Gastrocnemius medialis (tissue), 4 donors: Measurements from ENCODE around the gene HIC1. TPM values are rescaled to one million over a fixed set of nuclear protein-coding genes. Genes with fewer than 3 reads are reported as not detected.

Source experiments
- ATAC-seq, 2 donors: fragments of 150-250 bp; one replicate each; pipeline ENCODE4 v1.9.1; 2016
- DNase-seq, 2 donors: peaks; one replicate each; pipeline ENCODE4 v3.0.0-alpha.2; 2019
- H3K27ac ChIP-seq, 4 donors: fragments of 200-600 bp; sonication (generic); 1 replicate in 1 of 4; 2 replicates in 3 of 4; pipeline ENCODE4 v1.5.1; 2016 to 2018; ENCODE audit warnings: mild to moderate bottlenecking in 2 of 4, moderate library complexity in 1 of 4
- H3K27me3 ChIP-seq, 3 donors: fragments of 200-600 bp; sonication (generic) in 2 of 3; 1 replicate in 1 of 3; 2 replicates in 2 of 3; pipeline versions ENCODE4 v1.5.1 to v1.6.0; 2016 to 2019; ENCODE audit warnings: mild to moderate bottlenecking in 1 of 3, moderate library complexity in 1 of 3
- H3K36me3 ChIP-seq, 2 donors: fragments of 200-600 bp; sonication (generic) in 1 of 2; one replicate each; pipeline ENCODE4 v1.5.1; 2017 to 2018
- H3K4me1 ChIP-seq, 2 donors: fragments of 200-600 bp; sonication (generic) in 1 of 2; one replicate each; pipeline ENCODE4 v1.5.1; 2016 to 2017; ENCODE audit warnings: mild to moderate bottlenecking in 2 of 2
- H3K4me3 ChIP-seq, 4 donors: fragments of 200-600 bp; sonication (generic) in 3 of 4; 1 replicate in 1 of 4; 2 replicates in 3 of 4; pipeline ENCODE4 v1.5.1; 2016 to 2019; ENCODE audit warnings: mild to moderate bottlenecking in 2 of 4
- H3K9me3 ChIP-seq, 3 donors: fragments of 200-600 bp; sonication (generic) in 2 of 3; 1 replicate in 1 of 3; 2 replicates in 2 of 3; pipeline ENCODE4 v1.5.1; 2016 to 2019
- POLR2A ChIP-seq, 2 donors: fragments of 450-650 bp; IDR thresholded peaks; one replicate each; pipeline ENCODE4 v1.6.1; 2017; ENCODE audit warnings: antibody characterized with exemption in 2 of 2, mild to moderate bottlenecking in 2 of 2, moderate library complexity in 2 of 2
- in situ Hi-C, 4 donors: fragments of 200-750 bp; cut with MboI; loops; one replicate each; pipeline versions ENCODE4 v1.15.0 to v1.8.0; 2017; ENCODE audit warnings: low sequenced_read_pairs in 4 of 4
- intact Hi-C: fragments of 100-400 bp; cut with DNase I; formaldehyde crosslinking; loops from one replicate; pipeline ENCODE4 v1.15.1; 2023; ENCODE audit warnings: low total_unique reads
- total RNA-seq, 4 donors: library from RNA; depleted of rRNA; stranded (reverse); fragments of >200 nt; gene quantifications; one replicate each; pipeline versions ENCODE4 v1.1.0 to v1.2.3, GENCODE V29; 2016
- TF ChIP-seq, protein P1 (sequence below), 5 experiments: fragments of 450-650 bp in 3 of 5; fragments of 200-600 bp in 2 of 5; sonication (generic) in 2 of 5; IDR thresholded peaks in 4 of 5; conservative IDR thresholded peaks in 1 of 5; 1 replicate in 4 of 5; 2 replicates in 1 of 5; pipeline ENCODE4 v1.5.1; 2016 to 2019; ENCODE audit warnings: antibody characterized with exemption in 5 of 5, mild to moderate bottlenecking in 3 of 5, moderate library complexity in 3 of 5

The HIC1 gene
- total RNA-seq, 4 donors from 2014 or later: 4.6 to 9.6 (median 6.9) TPM

- in situ Hi-C loops: no loop called here
- TF ChIP-seq, protein P1, sequence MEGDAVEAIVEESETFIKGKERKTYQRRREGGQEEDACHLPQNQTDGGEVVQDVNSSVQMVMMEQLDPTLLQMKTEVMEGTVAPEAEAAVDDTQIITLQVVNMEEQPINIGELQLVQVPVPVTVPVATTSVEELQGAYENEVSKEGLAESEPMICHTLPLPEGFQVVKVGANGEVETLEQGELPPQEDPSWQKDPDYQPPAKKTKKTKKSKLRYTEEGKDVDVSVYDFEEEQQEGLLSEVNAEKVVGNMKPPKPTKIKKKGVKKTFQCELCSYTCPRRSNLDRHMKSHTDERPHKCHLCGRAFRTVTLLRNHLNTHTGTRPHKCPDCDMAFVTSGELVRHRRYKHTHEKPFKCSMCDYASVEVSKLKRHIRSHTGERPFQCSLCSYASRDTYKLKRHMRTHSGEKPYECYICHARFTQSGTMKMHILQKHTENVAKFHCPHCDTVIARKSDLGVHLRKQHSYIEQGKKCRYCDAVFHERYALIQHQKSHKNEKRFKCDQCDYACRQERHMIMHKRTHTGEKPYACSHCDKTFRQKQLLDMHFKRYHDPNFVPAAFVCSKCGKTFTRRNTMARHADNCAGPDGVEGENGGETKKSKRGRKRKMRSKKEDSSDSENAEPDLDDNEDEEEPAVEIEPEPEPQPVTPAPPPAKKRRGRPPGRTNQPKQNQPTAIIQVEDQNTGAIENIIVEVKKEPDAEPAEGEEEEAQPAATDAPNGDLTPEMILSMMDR (IDR thresholded peaks at IDR 0.05 in 4 of 5, conservative IDR thresholded peaks at IDR 0.05 in 1 of 5): no peak
- no peak for TF ChIP-seq POLR2A (IDR thresholded peaks at IDR 0.05)
- DNase-seq: no peak
- Histone ChIP-seq H3K4me3 (peak overlapping the region; percentile 18 to 36 (median 34)), H3K27ac (peak overlapping the region; percentile 76 to 85 (median 80)), H3K27me3 (no peaks in the 10 kb centered on the region), H3K4me1 (peaks cover 67 to 68% of the 10 kb centered on the region in 2 donors), H3K36me3 (no peaks in the 10 kb centered on the region), H3K9me3 (no peaks in the 10 kb centered on the region)
- intact Hi-C loops: loop anchor here (10.0 kb wide), 1 partner anchor 86 kb away; no protein-coding TSS in a partner anchor
- no peak for ATAC-seq
Observed at GRCh38 chr17:2089021-2089422, 34.1 kb downstream of the HIC1 start.

DNA sequence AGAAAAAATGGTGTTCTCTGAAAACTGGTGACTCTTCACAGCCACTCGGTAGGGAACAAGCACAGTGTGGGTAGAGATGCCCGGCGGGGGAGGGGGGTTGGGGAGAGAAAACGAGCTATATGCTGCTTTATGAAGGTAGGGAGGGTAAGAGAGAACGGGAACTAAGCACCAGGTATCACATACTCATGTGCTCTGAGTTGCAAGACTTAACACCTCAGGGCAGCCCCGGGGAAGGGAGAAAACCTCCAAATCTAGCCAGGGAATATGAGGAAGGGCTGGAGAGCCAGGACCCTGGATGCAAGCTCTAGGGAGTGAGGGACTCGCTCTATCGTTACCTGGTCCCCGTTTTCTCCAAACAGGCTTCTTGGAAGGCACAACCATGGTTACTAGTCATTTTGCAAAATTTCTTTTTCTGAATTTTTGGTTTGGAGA, 35.3 kb downstream of the HIC1 start:
- H3K4me3 ChIP-seq: no peak overlapping the region
- H3K27me3 ChIP-seq: no peaks in the 10 kb centered on the region
- no peaks in the 10 kb centered on the region for H3K9me3 ChIP-seq
- peaks cover 57 to 61% of the 10 kb centered on the region in 2 donors for H3K4me1 ChIP-seq
- H3K36me3 ChIP-seq: no peaks in the 10 kb centered on the region
- H3K27ac ChIP-seq: peak overlapping the region; percentile 76 to 85 (median 80)
- no peak for TF ChIP-seq POLR2A (IDR thresholded peaks at IDR 0.05)
- TF ChIP-seq, protein P1 (IDR thresholded peaks at IDR 0.05 in 4 of 5, conservative IDR thresholded peaks at IDR 0.05 in 1 of 5): no peak
- in situ Hi-C loops (no loop called here), intact Hi-C loops (loop anchor here (5.0 kb wide), 1 partner anchor 33 kb away; the partner anchor contains the start of gene HIC1)
- no peak for DNase-seq
- no peak for ATAC-seq

- H3K27me3 ChIP-seq: no peaks in the 10 kb centered on the region
- H3K4me1 ChIP-seq: peaks cover 56% of the 10 kb centered on the region in 2 donors
- H3K36me3 ChIP-seq: no peaks in the 10 kb centered on the region
- ATAC-seq (peak; percentile 46 to 49), DNase-seq (peak in 1 of 2 donors; percentile 61)
- no peak overlapping the region for H3K4me3 ChIP-seq
- no peaks in the 10 kb centered on the region for H3K9me3 ChIP-seq
- intact Hi-C loops: loop anchor here (5.0 kb wide), 1 partner anchor 34 kb away; the partner anchor contains the start of gene HIC1
- in situ Hi-C loops: no loop called here
- peak overlapping the region; percentile 76 to 85 (median 80) for H3K27ac ChIP-seq
- no peak for TF ChIP-seq POLR2A (IDR thresholded peaks at IDR 0.05)
- TF ChIP-seq, protein P1 (IDR thresholded peaks at IDR 0.05 in 4 of 5, conservative IDR thresholded peaks at IDR 0.05 in 1 of 5): peak in 2 of 5 experiments; percentile 17 to 20
Observed at GRCh38 chr17:2090804-2091534, 36.1 kb downstream of the HIC1 start.

GRCh38 chr17:2092253-2092652, 37.4 kb downstream of the HIC1 start:
- in situ Hi-C loops: no loop called here
- Histone ChIP-seq H3K4me3 (no peak overlapping the region), H3K27ac (peak overlapping the region in 3 of 4 donors; percentile 19 to 79 (median 51)), H3K27me3 (no peaks in the 10 kb centered on the region), H3K4me1 (peaks cover 43% of the 10 kb centered on the region in 2 donors), H3K36me3 (no peaks in the 10 kb centered on the region), H3K9me3 (no peaks in the 10 kb centered on the region)
- intact Hi-C loops: loop anchor here (5.0 kb wide), 1 partner anchor 35 kb away; the partner anchor contains the start of gene HIC1
- DNase-seq (no peak), ATAC-seq (no peak)
- TF ChIP-seq, protein P1 (IDR thresholded peaks at IDR 0.05 in 4 of 5, conservative IDR thresholded peaks at IDR 0.05 in 1 of 5): no peak
- TF ChIP-seq POLR2A (IDR thresholded peaks at IDR 0.05): no peak
